WTC11 (cell line): ENCODE measurements around the gene CHRNA3. TPM values are rescaled to one million over a fixed set of nuclear protein-coding genes. Genes with fewer than 3 reads are reported as not detected.

Experiments
- ATAC-seq: fragments of 200-7000 bp; cut with Tn5 transposase; 2 replicates; pipeline ENCODE4 v1.10.0; 2021; ENCODE audit warnings: mild to moderate bottlenecking, moderate library complexity
- CTCF ChIA-PET: fragments of 300-600 bp; sonication (Branson Sonifier 250); formaldehyde crosslinking; loops from one replicate; lab custom pipeline; 2021; ENCODE audit warnings: antibody characterized with exemption; lab: Charles Lee
- POLR2A ChIA-PET: fragments of 350-600 bp; sonication (Branson Sonifier 250); formaldehyde crosslinking; loops from one replicate; lab custom pipeline; 2021; ENCODE audit warnings: antibody characterized with exemption; lab: Charles Lee
- DNase-seq: peaks from one replicate; pipeline ENCODE4 v3.0.0; 2021; ENCODE audit warnings: low spot score
- H3K27ac Mint-ChIP-seq: 2 replicates; pipeline ENCODE4 v1.8.0; 2021; ENCODE audit warnings: mixed read lengths
- H3K27me3 Mint-ChIP-seq: 2 replicates; pipeline ENCODE4 v1.8.0; 2021; ENCODE audit warnings: low read depth, mild to moderate bottlenecking, moderate library complexity, mixed read lengths
- H3K36me3 Mint-ChIP-seq: 2 replicates; pipeline ENCODE4 v1.8.0; 2021; ENCODE audit warnings: mixed read lengths
- H3K4me1 Mint-ChIP-seq: 2 replicates; pipeline ENCODE4 v1.8.0; 2022; ENCODE audit warnings: mixed read lengths
- H3K4me3 Mint-ChIP-seq: 2 replicates; pipeline ENCODE4 v1.8.0; 2021; ENCODE audit warnings: mild to moderate bottlenecking, moderate library complexity, mixed read lengths
- H3K9me3 Mint-ChIP-seq: 2 replicates; pipeline ENCODE4 v1.8.0; 2021; ENCODE audit warnings: mixed read lengths
- CBFB ChIP-seq: sonication (generic); formaldehyde crosslinking; IDR thresholded peaks from 2 replicates; pipeline ENCODE4 v1.8.1; 2022; ENCODE audit warnings: mild to moderate bottlenecking, low read depth, missing genetic modification reagents
- EMX1 ChIP-seq: fragments of 250-450 bp; sonication (Bioruptor Pico); IDR thresholded peaks from 2 replicates; pipeline ENCODE4 v1.8.0; 2021; ENCODE audit warnings: mild to moderate bottlenecking
- ESRRA ChIP-seq: sonication (generic); formaldehyde crosslinking; IDR thresholded peaks from 2 replicates; pipeline ENCODE4 v1.8.1; 2022; ENCODE audit warnings: mild to moderate bottlenecking, missing genetic modification reagents, borderline replicate concordance
- ETV6 ChIP-seq: sonication (generic); formaldehyde crosslinking; IDR thresholded peaks from 2 replicates; pipeline ENCODE4 v1.8.1; 2022; ENCODE audit warnings: mild to moderate bottlenecking, missing genetic modification reagents
- HMGA2 ChIP-seq: fragments of 250-450 bp; sonication (Bioruptor Pico); IDR thresholded peaks from 2 replicates; pipeline ENCODE4 v1.4.0; 2021; ENCODE audit warnings: mild to moderate bottlenecking, moderate library complexity
- NR1H2 ChIP-seq: sonication (generic); formaldehyde crosslinking; IDR thresholded peaks from 2 replicates; pipeline ENCODE4 v1.9.0; 2021; ENCODE audit warnings: mild to moderate bottlenecking, moderate library complexity, missing genetic modification reagents
- NR2C2 ChIP-seq: sonication (generic); formaldehyde crosslinking; IDR thresholded peaks from 2 replicates; pipeline ENCODE4 v1.8.0; 2022; ENCODE audit warnings: mild to moderate bottlenecking, missing genetic modification reagents
- NR3C1 ChIP-seq: sonication (generic); formaldehyde crosslinking; conservative IDR thresholded peaks from 2 replicates; pipeline ENCODE4 v1.8.1; 2023; ENCODE audit warnings: low read depth, mild to moderate bottlenecking, missing genetic modification reagents
- SP1 ChIP-seq: sonication (generic); formaldehyde crosslinking; conservative IDR thresholded peaks from 2 replicates; pipeline ENCODE4 v1.8.1; 2022; ENCODE audit warnings: missing genetic modification reagents
- TEAD1 ChIP-seq: sonication (generic); formaldehyde crosslinking; IDR thresholded peaks from 2 replicates; pipeline ENCODE4 v1.8.0; 2022; ENCODE audit warnings: mild to moderate bottlenecking, missing genetic modification reagents
- TEAD4 ChIP-seq: sonication (generic); formaldehyde crosslinking; IDR thresholded peaks from 2 replicates; pipeline ENCODE4 v1.8.0; 2022; ENCODE audit warnings: mild to moderate bottlenecking, missing genetic modification reagents
- ZNF232 ChIP-seq: sonication (generic); formaldehyde crosslinking; IDR thresholded peaks from 2 replicates; pipeline ENCODE4 v1.8.0; 2022; ENCODE audit warnings: mild to moderate bottlenecking, missing genetic modification reagents
- total RNA-seq: library from RNA; stranded (reverse); gene quantifications from 3 replicates; pipeline ENCODE4 v1.2.3, GENCODE V29; 2021
- TF ChIP-seq, protein P1 (sequence below): sonication (generic); formaldehyde crosslinking; IDR thresholded peaks from 2 replicates; pipeline ENCODE4 v1.8.0; 2023; ENCODE audit warnings: missing genetic modification reagents
- TF ChIP-seq, protein P2 (sequence below): fragments of 250-450 bp; sonication (Bioruptor Pico); conservative IDR thresholded peaks from 2 replicates; pipeline ENCODE4 v1.9.0; 2021; ENCODE audit warnings: mild to moderate bottlenecking
- TF ChIP-seq, protein P3 (sequence below): sonication (generic); formaldehyde crosslinking; IDR thresholded peaks from 2 replicates; pipeline ENCODE4 v1.8.1; 2023; ENCODE audit warnings: mild to moderate bottlenecking, missing genetic modification reagents, moderate library complexity
- TF ChIP-seq, protein P4 (sequence below): sonication (generic); formaldehyde crosslinking; conservative IDR thresholded peaks from 2 replicates; pipeline ENCODE4 v1.8.1; 2023; ENCODE audit warnings: mild to moderate bottlenecking, low read depth, missing genetic modification reagents, moderate library complexity
- TF ChIP-seq, protein P5 (sequence below): sonication (generic); formaldehyde crosslinking; IDR thresholded peaks from 2 replicates; pipeline ENCODE4 v1.8.1; 2023; ENCODE audit warnings: mild to moderate bottlenecking, missing genetic modification reagents, borderline replicate concordance
- TF ChIP-seq, protein P6 (sequence below): sonication (generic); formaldehyde crosslinking; IDR thresholded peaks from 2 replicates; pipeline ENCODE4 v1.8.1; 2023; ENCODE audit warnings: mild to moderate bottlenecking, missing genetic modification reagents
- TF ChIP-seq, protein P7 (sequence below): sonication (generic); formaldehyde crosslinking; conservative IDR thresholded peaks from 2 replicates; pipeline ENCODE4 v1.8.1; 2022; ENCODE audit warnings: mild to moderate bottlenecking, missing genetic modification reagents

Gene CHRNA3
- total RNA-seq, 1 experiment from 2014 or later, result 4.4 TPM

DNA sequence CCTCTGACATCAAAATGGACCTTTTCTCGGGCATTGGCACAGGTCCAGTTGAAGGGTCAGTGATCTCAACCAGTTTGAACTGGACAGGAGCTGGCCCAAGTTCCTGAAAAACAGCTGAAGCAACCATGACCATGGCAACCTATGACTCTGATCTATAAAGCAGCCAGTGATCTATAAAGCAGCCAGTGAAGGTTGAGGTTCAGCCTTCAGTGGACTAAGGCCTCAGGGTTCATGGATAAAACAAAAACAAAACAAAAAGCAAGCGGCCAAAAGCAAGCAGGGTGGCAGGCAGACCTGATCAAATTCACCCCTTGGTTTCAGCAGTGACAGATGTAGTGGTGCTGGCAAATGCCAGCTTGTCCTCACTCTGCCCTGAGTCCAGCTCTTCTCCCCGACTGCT, 30.2 kb upstream of the CHRNA3 start:
- ATAC-seq (no peak), DNase-seq (no peak)
- H3K36me3 Mint-ChIP-seq, result no peaks in the 10 kb centered on the region
- no peak overlapping the region for H3K27ac Mint-ChIP-seq
- POLR2A ChIA-PET, result no interaction called here
- H3K9me3 Mint-ChIP-seq, result no peaks in the 10 kb centered on the region
- no peak for TF ChIP-seq NR1H2 (CRISPR knock-in tag)
- TF ChIP-seq ETV6 (CRISPR knock-in tag), result no peak
- TF ChIP-seq NR3C1, result no peak
- TF ChIP-seq CBFB, result no peak
- TF ChIP-seq HMGA2 (CRISPR knock-in tag), result no peak
- TF ChIP-seq, protein P1, sequence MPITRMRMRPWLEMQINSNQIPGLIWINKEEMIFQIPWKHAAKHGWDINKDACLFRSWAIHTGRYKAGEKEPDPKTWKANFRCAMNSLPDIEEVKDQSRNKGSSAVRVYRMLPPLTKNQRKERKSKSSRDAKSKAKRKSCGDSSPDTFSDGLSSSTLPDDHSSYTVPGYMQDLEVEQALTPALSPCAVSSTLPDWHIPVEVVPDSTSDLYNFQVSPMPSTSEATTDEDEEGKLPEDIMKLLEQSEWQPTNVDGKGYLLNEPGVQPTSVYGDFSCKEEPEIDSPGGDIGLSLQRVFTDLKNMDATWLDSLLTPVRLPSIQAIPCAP (CRISPR knock-in tag), result no peak
- TF ChIP-seq, protein P2, sequence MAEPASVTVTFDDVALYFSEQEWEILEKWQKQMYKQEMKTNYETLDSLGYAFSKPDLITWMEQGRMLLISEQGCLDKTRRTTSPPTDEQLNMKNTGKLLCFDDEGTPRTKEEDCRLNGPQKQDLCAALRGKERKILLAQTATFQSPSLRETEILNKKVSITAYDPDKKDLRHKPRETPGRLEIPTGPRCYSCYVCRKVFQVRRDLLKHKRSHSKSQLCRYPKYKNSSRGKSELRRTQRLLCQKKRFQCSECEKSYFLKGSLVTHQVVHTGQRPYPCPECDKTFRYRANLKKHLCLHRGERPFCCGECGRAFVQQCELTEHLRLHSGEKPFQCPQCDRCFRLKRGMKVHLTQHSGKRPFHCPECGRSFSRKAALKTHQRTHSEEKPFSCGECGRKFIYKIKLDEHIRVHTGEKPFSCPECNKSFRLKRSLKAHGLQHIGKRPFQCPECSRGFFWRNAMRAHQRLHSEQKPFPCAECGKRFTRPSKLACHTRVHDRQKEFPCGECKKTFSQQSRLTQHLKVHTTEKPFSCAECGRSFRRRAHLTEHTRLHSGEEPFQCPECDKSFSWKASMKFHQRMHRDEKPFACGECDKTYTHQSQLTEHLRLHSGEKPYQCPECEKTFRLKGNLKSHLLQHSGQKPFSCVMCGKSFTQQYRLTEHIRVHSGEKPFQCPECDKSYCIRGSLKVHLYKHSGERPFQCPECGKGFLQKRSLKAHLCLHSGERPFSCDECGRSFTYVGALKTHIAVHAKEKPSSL (CRISPR knock-in tag), result no peak
- TF ChIP-seq, all 79 proteins: peak for 0
- no peak overlapping the region for H3K4me3 Mint-ChIP-seq
- H3K4me1 Mint-ChIP-seq, result no peaks in the 10 kb centered on the region
- CTCF ChIA-PET, result no interaction called here
- H3K27me3 Mint-ChIP-seq, result peaks cover 8% of the 10 kb centered on the region; the same call in 1 of the 2 replicates

DNA sequence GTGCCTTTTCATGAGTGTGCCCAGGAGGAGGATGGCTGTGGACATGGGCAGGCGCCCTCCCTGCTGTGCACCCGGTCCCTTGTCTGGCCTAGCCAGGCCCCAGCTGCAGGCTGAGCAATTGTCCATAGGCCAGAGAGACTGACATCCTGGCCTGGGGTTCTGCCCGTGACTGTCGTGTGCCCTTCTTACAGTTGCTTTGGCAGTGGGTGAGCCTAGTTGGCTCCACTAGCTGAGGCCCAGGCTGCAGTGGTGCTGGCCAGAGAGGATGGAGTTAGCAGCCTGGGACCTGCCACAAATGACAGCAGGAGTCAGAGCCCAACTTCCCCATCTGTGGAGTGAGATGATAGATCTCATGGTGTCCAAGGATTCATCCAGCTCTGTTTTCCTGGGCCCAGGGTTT, 29.2 kb upstream of the CHRNA3 start:
- CTCF ChIA-PET, result no interaction called here
- TF ChIP-seq HMGA2 (CRISPR knock-in tag) (no peak), TEAD1 (CRISPR knock-in tag) (no peak), SP1 (CRISPR knock-in tag) (no peak), ESRRA (CRISPR knock-in tag) (no peak), TEAD4 (CRISPR knock-in tag) (no peak), ETV6 (CRISPR knock-in tag) (no peak), EMX1 (no peak), ZNF232 (no peak), NR2C2 (no peak)
- TF ChIP-seq, protein P2 (CRISPR knock-in tag), result no peak
- TF ChIP-seq, protein P3, sequence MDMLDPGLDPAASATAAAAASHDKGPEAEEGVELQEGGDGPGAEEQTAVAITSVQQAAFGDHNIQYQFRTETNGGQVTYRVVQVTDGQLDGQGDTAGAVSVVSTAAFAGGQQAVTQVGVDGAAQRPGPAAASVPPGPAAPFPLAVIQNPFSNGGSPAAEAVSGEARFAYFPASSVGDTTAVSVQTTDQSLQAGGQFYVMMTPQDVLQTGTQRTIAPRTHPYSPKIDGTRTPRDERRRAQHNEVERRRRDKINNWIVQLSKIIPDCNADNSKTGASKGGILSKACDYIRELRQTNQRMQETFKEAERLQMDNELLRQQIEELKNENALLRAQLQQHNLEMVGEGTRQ (CRISPR knock-in tag), result no peak
- TF ChIP-seq, protein P4, sequence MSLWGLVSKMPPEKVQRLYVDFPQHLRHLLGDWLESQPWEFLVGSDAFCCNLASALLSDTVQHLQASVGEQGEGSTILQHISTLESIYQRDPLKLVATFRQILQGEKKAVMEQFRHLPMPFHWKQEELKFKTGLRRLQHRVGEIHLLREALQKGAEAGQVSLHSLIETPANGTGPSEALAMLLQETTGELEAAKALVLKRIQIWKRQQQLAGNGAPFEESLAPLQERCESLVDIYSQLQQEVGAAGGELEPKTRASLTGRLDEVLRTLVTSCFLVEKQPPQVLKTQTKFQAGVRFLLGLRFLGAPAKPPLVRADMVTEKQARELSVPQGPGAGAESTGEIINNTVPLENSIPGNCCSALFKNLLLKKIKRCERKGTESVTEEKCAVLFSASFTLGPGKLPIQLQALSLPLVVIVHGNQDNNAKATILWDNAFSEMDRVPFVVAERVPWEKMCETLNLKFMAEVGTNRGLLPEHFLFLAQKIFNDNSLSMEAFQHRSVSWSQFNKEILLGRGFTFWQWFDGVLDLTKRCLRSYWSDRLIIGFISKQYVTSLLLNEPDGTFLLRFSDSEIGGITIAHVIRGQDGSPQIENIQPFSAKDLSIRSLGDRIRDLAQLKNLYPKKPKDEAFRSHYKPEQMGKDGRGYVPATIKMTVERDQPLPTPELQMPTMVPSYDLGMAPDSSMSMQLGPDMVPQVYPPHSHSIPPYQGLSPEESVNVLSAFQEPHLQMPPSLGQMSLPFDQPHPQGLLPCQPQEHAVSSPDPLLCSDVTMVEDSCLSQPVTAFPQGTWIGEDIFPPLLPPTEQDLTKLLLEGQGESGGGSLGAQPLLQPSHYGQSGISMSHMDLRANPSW, result no peak
- TF ChIP-seq, protein P5, sequence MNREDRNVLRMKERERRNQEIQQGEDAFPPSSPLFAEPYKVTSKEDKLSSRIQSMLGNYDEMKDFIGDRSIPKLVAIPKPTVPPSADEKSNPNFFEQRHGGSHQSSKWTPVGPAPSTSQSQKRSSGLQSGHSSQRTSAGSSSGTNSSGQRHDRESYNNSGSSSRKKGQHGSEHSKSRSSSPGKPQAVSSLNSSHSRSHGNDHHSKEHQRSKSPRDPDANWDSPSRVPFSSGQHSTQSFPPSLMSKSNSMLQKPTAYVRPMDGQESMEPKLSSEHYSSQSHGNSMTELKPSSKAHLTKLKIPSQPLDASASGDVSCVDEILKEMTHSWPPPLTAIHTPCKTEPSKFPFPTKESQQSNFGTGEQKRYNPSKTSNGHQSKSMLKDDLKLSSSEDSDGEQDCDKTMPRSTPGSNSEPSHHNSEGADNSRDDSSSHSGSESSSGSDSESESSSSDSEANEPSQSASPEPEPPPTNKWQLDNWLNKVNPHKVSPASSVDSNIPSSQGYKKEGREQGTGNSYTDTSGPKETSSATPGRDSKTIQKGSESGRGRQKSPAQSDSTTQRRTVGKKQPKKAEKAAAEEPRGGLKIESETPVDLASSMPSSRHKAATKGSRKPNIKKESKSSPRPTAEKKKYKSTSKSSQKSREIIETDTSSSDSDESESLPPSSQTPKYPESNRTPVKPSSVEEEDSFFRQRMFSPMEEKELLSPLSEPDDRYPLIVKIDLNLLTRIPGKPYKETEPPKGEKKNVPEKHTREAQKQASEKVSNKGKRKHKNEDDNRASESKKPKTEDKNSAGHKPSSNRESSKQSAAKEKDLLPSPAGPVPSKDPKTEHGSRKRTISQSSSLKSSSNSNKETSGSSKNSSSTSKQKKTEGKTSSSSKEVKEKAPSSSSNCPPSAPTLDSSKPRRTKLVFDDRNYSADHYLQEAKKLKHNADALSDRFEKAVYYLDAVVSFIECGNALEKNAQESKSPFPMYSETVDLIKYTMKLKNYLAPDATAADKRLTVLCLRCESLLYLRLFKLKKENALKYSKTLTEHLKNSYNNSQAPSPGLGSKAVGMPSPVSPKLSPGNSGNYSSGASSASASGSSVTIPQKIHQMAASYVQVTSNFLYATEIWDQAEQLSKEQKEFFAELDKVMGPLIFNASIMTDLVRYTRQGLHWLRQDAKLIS (CRISPR knock-in tag), result no peak
- TF ChIP-seq, protein P6, sequence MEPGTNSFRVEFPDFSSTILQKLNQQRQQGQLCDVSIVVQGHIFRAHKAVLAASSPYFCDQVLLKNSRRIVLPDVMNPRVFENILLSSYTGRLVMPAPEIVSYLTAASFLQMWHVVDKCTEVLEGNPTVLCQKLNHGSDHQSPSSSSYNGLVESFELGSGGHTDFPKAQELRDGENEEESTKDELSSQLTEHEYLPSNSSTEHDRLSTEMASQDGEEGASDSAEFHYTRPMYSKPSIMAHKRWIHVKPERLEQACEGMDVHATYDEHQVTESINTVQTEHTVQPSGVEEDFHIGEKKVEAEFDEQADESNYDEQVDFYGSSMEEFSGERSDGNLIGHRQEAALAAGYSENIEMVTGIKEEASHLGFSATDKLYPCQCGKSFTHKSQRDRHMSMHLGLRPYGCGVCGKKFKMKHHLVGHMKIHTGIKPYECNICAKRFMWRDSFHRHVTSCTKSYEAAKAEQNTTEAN (CRISPR knock-in tag), result no peak
- TF ChIP-seq, protein P7, sequence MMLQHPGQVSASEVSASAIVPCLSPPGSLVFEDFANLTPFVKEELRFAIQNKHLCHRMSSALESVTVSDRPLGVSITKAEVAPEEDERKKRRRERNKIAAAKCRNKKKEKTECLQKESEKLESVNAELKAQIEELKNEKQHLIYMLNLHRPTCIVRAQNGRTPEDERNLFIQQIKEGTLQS (CRISPR knock-in tag), result no peak
- no peak for DNase-seq
- H3K27ac Mint-ChIP-seq, result no peak overlapping the region
- no peak for ATAC-seq
- no peaks in the 10 kb centered on the region for H3K36me3 Mint-ChIP-seq
- no peaks in the 10 kb centered on the region for H3K9me3 Mint-ChIP-seq
- POLR2A ChIA-PET, result no interaction called here
- H3K4me3 Mint-ChIP-seq, result no peak overlapping the region
- H3K27me3 Mint-ChIP-seq, result peaks cover 8% of the 10 kb centered on the region; the same call in 1 of the 2 replicates
- no peaks in the 10 kb centered on the region for H3K4me1 Mint-ChIP-seq
